ENCODE measurements around the gene TENM3.
A peak's percentile ranks its signal among the peaks of the same experiment; 100 is the strongest.
"Not testable (repeated sequence)": the region's sequence is repeated elsewhere in the genome, so short reads cannot be mapped to it uniquely, and the experiment has no call there.

Gene TENM3

GRCh38 chr4:182344968-182345367 is 101.8 kb downstream of the TENM3 start:
- no peak for DNase-seq

- no peak for DNase-seq
These were observed 103.0 kb downstream of the TENM3 start for GRCh38 chr4:182346250-182346649.

- DNase-seq, result no peak
These were observed 103.6 kb downstream of the TENM3 start for GRCh38 chr4:182346675-182347375.

GRCh38 chr4:182348779-182349326 is 105.7 kb downstream of the TENM3 start:
- DNase-seq, result no peak

GRCh38 chr4:182350041-182350440 is 106.8 kb downstream of the TENM3 start:
- DNase-seq, result no peak

- DNase-seq, result no peak
These were observed 108.3 kb downstream of the TENM3 start for GRCh38 chr4:182351485-182351884.

- no peak for DNase-seq
These were observed 110.9 kb downstream of the TENM3 start for GRCh38 chr4:182354106-182354505.

GRCh38 chr4:182354867-182355266 is 111.7 kb downstream of the TENM3 start:
- DNase-seq, result no peak

GRCh38 chr4:182367153-182367552 is 124.0 kb downstream of the TENM3 start:
- DNase-seq, result no peak

- DNase-seq, result no peak
These were observed 126.0 kb downstream of the TENM3 start for GRCh38 chr4:182369211-182369610.

GRCh38 chr4:182370491-182370890 is 127.3 kb downstream of the TENM3 start:
- DNase-seq, result no peak

GRCh38 chr4:182380771-182381181 is 137.6 kb downstream of the TENM3 start:
- no peak for DNase-seq

GRCh38 chr4:182382941-182383340 is 139.7 kb downstream of the TENM3 start:
- DNase-seq, result no peak

- DNase-seq, result no peak
These were observed 141.5 kb downstream of the TENM3 start for GRCh38 chr4:182384631-182385091.

- no peak for DNase-seq
These were observed 142.7 kb downstream of the TENM3 start for GRCh38 chr4:182385897-182386296.

- DNase-seq, result not testable (repeated sequence)
These were observed 143.4 kb downstream of the TENM3 start for GRCh38 chr4:182386576-182386975.

- no peak for DNase-seq
These were observed 148.0 kb downstream of the TENM3 start for GRCh38 chr4:182391111-182391684.

GRCh38 chr4:182394181-182394580 is 151.0 kb downstream of the TENM3 start:
- no peak for DNase-seq

GRCh38 chr4:182400081-182400480 is 156.9 kb downstream of the TENM3 start:
- DNase-seq, result no peak

- DNase-seq, result peak; percentile 2
These were observed 157.6 kb downstream of the TENM3 start for GRCh38 chr4:182400790-182401189.

GRCh38 chr4:182404376-182404775 is 161.2 kb downstream of the TENM3 start:
- DNase-seq, result no peak

- DNase-seq, result no peak
These were observed 161.9 kb downstream of the TENM3 start for GRCh38 chr4:182405087-182405486.

GRCh38 chr4:182409271-182409670 is 166.1 kb downstream of the TENM3 start:
- DNase-seq, result no peak

- DNase-seq, result no peak
These were observed 168.2 kb downstream of the TENM3 start for GRCh38 chr4:182411391-182411790.

All from NCI-H2171 (cell line).